Measurements from ENCODE around the gene TTC24.
"Not testable (repeated sequence)": the region's sequence is repeated elsewhere in the genome, so short reads cannot be mapped to it uniquely, and the experiment has no call there.

Gene TTC24

DNA sequence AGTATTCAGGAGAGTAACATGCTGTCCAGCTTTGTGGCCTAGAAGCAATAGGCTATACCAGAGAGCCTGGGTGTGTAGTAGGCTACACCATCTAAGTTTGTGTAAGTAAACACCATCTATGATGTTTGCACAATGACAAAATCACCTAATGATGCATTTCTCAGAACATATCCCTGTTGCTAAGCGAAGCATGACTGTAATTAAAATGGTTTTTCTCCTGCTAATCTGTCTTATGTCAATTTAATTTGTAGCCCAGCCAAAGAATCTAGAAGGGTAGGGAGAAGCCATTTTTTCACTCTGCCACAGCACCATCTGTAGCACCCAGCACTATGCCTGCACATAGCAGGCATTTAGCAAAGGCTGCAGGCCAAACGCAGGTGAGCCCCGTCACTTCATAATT is 2.0 kb upstream of the TTC24 start:
- no peaks in the 10 kb centered on the region for H3K36me3 ChIP-seq (ENCODE audit: control insufficient read depth, insufficient read depth, low read length)
- H3K9me3 ChIP-seq (ENCODE audit: control insufficient read depth, insufficient read depth, low read length): no peaks in the 10 kb centered on the region
- peaks cover 5% of the 10 kb centered on the region for H3K27me3 ChIP-seq (ENCODE audit: control insufficient read depth, insufficient read depth, low read length)
- no peaks in the 10 kb centered on the region for H3K4me1 ChIP-seq (ENCODE audit: control insufficient read depth, insufficient read depth, low read length)
- no peak overlapping the region for H3K4me3 ChIP-seq (ENCODE audit: low read depth, low read length)
- no peak overlapping the region for H3K9ac ChIP-seq (ENCODE audit: low read depth, low read length)

DNA sequence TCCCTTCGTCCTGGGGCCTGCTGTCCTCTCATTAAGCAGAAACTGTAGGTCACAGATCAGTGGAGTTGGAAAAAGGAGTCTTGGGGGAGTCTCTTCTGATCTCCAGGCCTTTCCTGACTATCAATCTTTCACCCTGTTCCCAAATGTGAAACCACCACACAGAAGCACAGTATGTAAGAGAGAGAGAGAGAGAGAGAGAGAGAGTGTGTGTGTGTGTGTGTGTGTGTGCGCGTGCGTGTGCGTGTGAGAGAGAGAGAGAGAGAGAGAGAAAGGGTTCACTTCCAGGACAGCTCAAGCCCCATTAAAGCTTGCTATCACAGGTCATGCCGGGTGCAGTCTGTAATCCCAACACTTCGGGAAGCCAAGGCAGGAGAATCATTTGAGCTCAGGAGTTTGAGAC is 1.5 kb upstream of the TTC24 start:
- H3K4me3 ChIP-seq (ENCODE audit: low read depth, low read length): no peak overlapping the region
- H3K9me3 ChIP-seq (ENCODE audit: control insufficient read depth, insufficient read depth, low read length): no peaks in the 10 kb centered on the region
- no peak overlapping the region for H3K9ac ChIP-seq (ENCODE audit: low read depth, low read length)
- no peaks in the 10 kb centered on the region for H3K4me1 ChIP-seq (ENCODE audit: control insufficient read depth, insufficient read depth, low read length)
- peaks cover 2% of the 10 kb centered on the region for H3K27me3 ChIP-seq (ENCODE audit: control insufficient read depth, insufficient read depth, low read length)
- no peaks in the 10 kb centered on the region for H3K36me3 ChIP-seq (ENCODE audit: control insufficient read depth, insufficient read depth, low read length)

DNA sequence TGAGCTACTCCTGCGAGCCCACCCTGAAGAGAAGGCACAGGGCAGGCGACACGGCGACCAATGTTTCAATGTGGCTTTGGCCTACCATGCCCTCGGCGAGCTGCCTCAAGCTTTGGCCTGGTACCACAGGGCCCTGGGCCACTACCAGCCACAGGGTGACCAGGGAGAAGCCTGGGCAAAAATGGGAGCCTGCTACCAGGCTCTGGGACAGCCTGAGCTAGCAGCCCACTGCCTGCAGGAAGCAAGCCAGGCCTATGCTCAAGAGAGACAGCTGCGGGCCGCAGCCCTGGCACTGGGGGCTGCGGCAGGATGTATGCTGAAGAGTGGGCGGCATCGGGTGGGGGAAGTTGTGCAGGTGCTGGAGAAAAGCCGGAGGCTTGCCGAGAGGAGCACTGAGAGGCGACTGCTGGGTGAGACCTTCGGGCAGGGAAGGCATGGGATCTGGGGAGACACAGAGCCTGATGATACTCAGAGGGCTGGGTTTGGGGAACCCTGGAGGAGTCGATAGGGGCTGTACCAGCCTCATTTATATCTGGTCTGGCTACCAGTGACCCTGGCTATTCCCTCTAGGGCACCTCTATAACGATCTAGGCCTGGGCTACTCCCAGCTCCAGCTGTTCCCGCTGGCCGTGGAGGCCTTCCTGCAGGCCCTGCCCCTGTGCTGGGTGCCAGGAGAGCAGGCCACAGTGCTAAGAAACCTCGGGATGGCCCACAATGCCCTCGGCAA is 2.3 kb downstream of the TTC24 start:
- no peak overlapping the region for H3K4me3 ChIP-seq (ENCODE audit: low read depth, low read length)
- H3K27me3 ChIP-seq (ENCODE audit: control insufficient read depth, insufficient read depth, low read length): peaks cover 3% of the 10 kb centered on the region
- H3K9ac ChIP-seq (ENCODE audit: low read depth, low read length): no peak overlapping the region
- peaks cover 8% of the 10 kb centered on the region for H3K4me1 ChIP-seq (ENCODE audit: control insufficient read depth, insufficient read depth, low read length)
- H3K36me3 ChIP-seq (ENCODE audit: control insufficient read depth, insufficient read depth, low read length): no peaks in the 10 kb centered on the region
- H3K9me3 ChIP-seq (ENCODE audit: control insufficient read depth, insufficient read depth, low read length): no peaks in the 10 kb centered on the region

DNA sequence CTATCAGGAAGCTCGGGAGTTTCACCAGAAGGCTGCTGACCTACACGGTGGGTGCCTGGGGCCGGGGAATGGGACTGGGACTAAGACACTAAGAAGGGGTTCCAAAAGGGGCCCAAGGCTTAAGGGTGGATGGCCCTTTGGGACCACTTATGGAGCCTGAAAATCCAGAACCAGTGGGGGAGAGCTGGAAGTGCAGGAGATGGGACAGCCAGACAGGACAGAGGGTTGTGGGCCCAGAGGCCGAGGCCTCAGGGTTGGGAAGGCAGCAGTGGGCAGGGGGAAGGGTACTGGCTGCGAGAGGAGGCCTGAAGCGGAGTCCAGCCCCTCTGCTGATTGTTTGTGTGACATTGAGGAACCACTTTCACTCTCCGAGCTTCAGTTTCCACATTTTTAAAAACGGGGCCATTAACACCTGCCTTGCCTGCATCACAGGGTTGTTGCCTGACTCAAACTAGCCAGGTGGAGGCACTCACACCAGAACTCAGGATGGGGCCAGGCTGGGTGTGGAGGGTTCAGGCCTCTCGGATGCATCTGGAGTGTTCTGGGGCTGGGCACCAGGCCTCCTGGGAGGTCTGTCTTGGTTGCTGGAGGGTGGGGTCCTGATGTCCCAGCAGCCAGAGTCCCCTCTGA is 3.0 kb downstream of the TTC24 start:
- Histone ChIP-seq H3K9ac (ENCODE audit: low read depth, low read length) (no peak overlapping the region), H3K4me1 (ENCODE audit: control insufficient read depth, insufficient read depth, low read length) (peaks cover 8% of the 10 kb centered on the region), H3K4me3 (ENCODE audit: low read depth, low read length) (no peak overlapping the region)

DNA sequence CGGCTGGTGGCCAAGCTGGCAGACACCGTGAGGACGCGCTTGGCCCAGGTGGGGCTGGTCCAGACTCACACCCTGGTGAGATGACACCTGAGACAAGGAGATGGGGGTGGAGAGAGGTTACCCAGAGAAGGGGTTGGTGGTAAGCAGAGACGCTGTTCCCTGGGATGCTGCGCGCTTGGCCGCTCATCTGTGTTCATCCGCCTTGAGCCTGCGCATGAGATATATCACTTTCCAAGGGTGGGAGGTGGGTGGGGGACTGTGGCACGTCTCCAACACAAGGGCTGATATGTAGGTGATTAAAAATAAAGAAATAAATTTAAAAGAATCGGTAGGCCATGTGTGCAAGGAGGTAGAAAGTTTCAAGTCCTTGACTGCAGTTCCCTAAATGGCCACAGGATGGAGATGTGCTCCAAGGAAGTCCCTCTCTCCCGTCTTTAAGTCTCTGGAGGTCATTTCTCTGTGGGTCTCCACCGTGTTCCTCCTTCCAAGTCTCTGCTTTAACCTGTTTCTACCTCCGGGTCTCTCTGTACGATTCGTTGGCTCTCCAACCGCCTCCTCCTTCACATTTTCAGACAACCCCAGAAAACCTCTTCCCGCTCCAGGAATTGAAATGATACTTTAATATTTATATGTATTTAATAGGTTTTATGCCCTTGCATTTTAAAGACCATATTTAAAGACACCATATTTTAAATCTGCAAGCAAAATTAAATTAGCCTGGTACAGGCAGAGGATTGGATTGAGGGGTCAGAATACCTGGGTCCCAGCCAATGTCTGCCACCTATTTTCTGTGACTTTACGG is 4.5 kb downstream of the TTC24 start:
- no peaks in the 10 kb centered on the region for H3K9me3 ChIP-seq (ENCODE audit: control insufficient read depth, insufficient read depth, low read length)
- no peaks in the 10 kb centered on the region for H3K36me3 ChIP-seq (ENCODE audit: control insufficient read depth, insufficient read depth, low read length)
- H3K4me3 ChIP-seq (ENCODE audit: low read depth, low read length): peak overlapping the region; percentile 15
- peaks cover 3% of the 10 kb centered on the region for H3K27me3 ChIP-seq (ENCODE audit: control insufficient read depth, insufficient read depth, low read length)
- H3K4me1 ChIP-seq (ENCODE audit: control insufficient read depth, insufficient read depth, low read length): peaks cover 8% of the 10 kb centered on the region
- peak overlapping the region; percentile 26 for H3K9ac ChIP-seq (ENCODE audit: low read depth, low read length)

More for the DNA sequence above, 3.0 kb downstream of the TTC24 start:
- H3K36me3 ChIP-seq (ENCODE audit: control insufficient read depth, insufficient read depth, low read length): no peaks in the 10 kb centered on the region
- H3K9me3 ChIP-seq (ENCODE audit: control insufficient read depth, insufficient read depth, low read length): no peaks in the 10 kb centered on the region
- H3K27me3 ChIP-seq (ENCODE audit: control insufficient read depth, insufficient read depth, low read length): peaks cover 3% of the 10 kb centered on the region

DNA sequence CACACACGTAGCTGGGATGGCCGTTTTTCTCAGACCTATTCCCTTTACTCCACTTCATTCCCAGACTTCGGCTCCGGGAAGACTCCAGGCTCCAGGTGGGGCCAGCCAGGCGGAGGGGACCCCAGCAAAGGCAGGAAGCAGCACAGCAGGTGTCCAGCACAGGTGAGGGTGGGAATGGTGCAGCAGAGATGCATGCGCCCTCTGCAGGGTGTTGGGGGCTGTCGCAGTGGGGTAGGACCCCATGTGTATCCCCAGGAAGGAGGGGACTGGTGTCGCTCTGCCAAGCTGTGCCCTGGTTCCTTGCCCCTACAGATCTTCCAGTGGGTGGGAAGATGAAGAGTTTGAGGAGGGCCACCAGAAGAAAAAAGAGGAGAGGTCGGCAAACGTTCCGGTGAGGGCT is 5.3 kb downstream of the TTC24 start:
- H3K4me1 ChIP-seq (ENCODE audit: control insufficient read depth, insufficient read depth, low read length): peaks cover 8% of the 10 kb centered on the region
- H3K36me3 ChIP-seq (ENCODE audit: control insufficient read depth, insufficient read depth, low read length): no peaks in the 10 kb centered on the region
- H3K9ac ChIP-seq (ENCODE audit: low read depth, low read length): peak overlapping the region; percentile 26
- no peaks in the 10 kb centered on the region for H3K9me3 ChIP-seq (ENCODE audit: control insufficient read depth, insufficient read depth, low read length)
- peaks cover 3% of the 10 kb centered on the region for H3K27me3 ChIP-seq (ENCODE audit: control insufficient read depth, insufficient read depth, low read length)
- peak overlapping the region; percentile 15 for H3K4me3 ChIP-seq (ENCODE audit: low read depth, low read length)

- Histone ChIP-seq H3K4me1 (ENCODE audit: control insufficient read depth, insufficient read depth, low read length) (peaks cover 8% of the 10 kb centered on the region), H3K4me3 (ENCODE audit: low read depth, low read length) (no peak overlapping the region), H3K36me3 (ENCODE audit: control insufficient read depth, insufficient read depth, low read length) (no peaks in the 10 kb centered on the region), H3K9me3 (ENCODE audit: control insufficient read depth, insufficient read depth, low read length) (no peaks in the 10 kb centered on the region), H3K9ac (ENCODE audit: low read depth, low read length) (no peak overlapping the region), H3K27me3 (ENCODE audit: control insufficient read depth, insufficient read depth, low read length) (peaks cover 3% of the 10 kb centered on the region)
Observed at GRCh38 chr1:156586323-156586722, 6.8 kb downstream of the TTC24 start.

GRCh38 chr1:156586892-156587477 is 7.5 kb downstream of the TTC24 start:
- H3K9ac ChIP-seq (ENCODE audit: low read depth, low read length): no peak overlapping the region
- peaks cover 8% of the 10 kb centered on the region for H3K4me1 ChIP-seq (ENCODE audit: control insufficient read depth, insufficient read depth, low read length)
- no peaks in the 10 kb centered on the region for H3K9me3 ChIP-seq (ENCODE audit: control insufficient read depth, insufficient read depth, low read length)
- peaks cover 3% of the 10 kb centered on the region for H3K27me3 ChIP-seq (ENCODE audit: control insufficient read depth, insufficient read depth, low read length)
- no peaks in the 10 kb centered on the region for H3K36me3 ChIP-seq (ENCODE audit: control insufficient read depth, insufficient read depth, low read length)
- no peak overlapping the region for H3K4me3 ChIP-seq (ENCODE audit: low read depth, low read length)

GRCh38 chr1:156587927-156588326 is 8.4 kb downstream of the TTC24 start:
- not testable (repeated sequence) for H3K9me3 ChIP-seq (ENCODE audit: control insufficient read depth, insufficient read depth, low read length); H3K4me1 ChIP-seq (ENCODE audit: control insufficient read depth, insufficient read depth, low read length); H3K27me3 ChIP-seq (ENCODE audit: control insufficient read depth, insufficient read depth, low read length); H3K36me3 ChIP-seq (ENCODE audit: control insufficient read depth, insufficient read depth, low read length); H3K9ac ChIP-seq (ENCODE audit: low read depth, low read length); H3K4me3 ChIP-seq (ENCODE audit: low read depth, low read length)

- no peak overlapping the region for H3K4me3 ChIP-seq (ENCODE audit: low read depth, low read length)
- H3K4me1 ChIP-seq (ENCODE audit: control insufficient read depth, insufficient read depth, low read length): peaks cover under 1% of the 10 kb centered on the region
- H3K9ac ChIP-seq (ENCODE audit: low read depth, low read length): no peak overlapping the region
- peaks cover 14% of the 10 kb centered on the region for H3K36me3 ChIP-seq (ENCODE audit: control insufficient read depth, insufficient read depth, low read length)
- H3K27me3 ChIP-seq (ENCODE audit: control insufficient read depth, insufficient read depth, low read length): peaks cover 3% of the 10 kb centered on the region
- no peaks in the 10 kb centered on the region for H3K9me3 ChIP-seq (ENCODE audit: control insufficient read depth, insufficient read depth, low read length)
Observed at GRCh38 chr1:156589546-156589945, 10.0 kb downstream of the TTC24 start.

DNA sequence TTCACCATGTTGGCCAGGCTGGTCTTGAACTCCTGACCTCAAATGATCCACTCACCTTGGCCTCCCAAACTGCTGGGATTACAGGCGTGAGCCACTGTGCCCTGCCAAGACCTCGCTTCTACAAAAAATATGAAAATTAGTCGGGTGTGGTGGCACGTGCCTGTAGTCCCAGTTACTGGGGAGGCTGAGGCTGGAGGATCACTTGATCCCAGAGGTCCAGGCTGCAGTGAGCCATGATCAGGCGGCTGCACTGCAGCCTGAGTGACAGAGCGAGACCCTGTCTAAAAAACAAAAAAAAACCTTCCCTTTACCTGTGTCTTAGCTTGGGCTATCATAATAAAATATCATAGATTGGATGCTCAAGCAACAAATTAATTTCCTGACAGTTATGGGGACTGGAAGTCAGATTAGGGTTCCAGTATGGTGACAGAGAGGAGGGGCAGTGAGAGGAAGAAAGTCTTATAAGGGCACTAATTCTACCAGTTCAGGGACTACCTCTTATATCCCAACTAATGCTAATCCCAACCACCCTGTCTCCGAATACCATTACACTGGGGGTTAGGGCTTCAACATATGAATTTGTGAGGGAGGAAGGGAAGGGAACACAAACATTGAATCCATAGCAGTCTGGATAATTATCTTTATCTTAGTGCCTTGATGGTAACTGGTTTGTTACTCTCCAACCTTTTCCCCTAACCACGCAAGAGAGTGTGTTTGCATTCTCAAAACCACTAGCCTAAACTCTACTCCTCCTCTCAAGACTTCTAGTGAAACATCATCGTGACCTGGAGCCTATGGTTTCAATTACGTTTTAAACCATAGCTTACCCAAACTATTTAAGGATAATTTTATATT is 11.0 kb downstream of the TTC24 start:
- Histone ChIP-seq H3K27me3 (ENCODE audit: control insufficient read depth, insufficient read depth, low read length) (peaks cover under 1% of the 10 kb centered on the region), H3K9ac (ENCODE audit: low read depth, low read length) (no peak overlapping the region)

More for the DNA sequence above, 11.0 kb downstream of the TTC24 start:
- Histone ChIP-seq H3K36me3 (ENCODE audit: control insufficient read depth, insufficient read depth, low read length) (peaks cover 24% of the 10 kb centered on the region), H3K9me3 (ENCODE audit: control insufficient read depth, insufficient read depth, low read length) (no peaks in the 10 kb centered on the region), H3K4me1 (ENCODE audit: control insufficient read depth, insufficient read depth, low read length) (no peaks in the 10 kb centered on the region), H3K4me3 (ENCODE audit: low read depth, low read length) (peak overlapping the region; percentile 93)
